Mucosa of stomach (tissue), 1 donor: ENCODE results near the gene GMEB2.

ENCODE experiments used
- H3K27me3 ChIP-seq: one replicate; pipeline ENCODE4 v1.7.0; 2013; ENCODE audit warnings: mild to moderate bottlenecking, low read length; ENCODE audit not compliant: control insufficient read depth, insufficient read depth
- H3K36me3 ChIP-seq: one replicate; pipeline ENCODE4 v1.7.0; 2013; ENCODE audit warnings: low read length; ENCODE audit not compliant: control insufficient read depth, insufficient read depth
- H3K4me1 ChIP-seq: one replicate; pipeline ENCODE4 v1.7.0; 2013; ENCODE audit warnings: mild to moderate bottlenecking, low read length; ENCODE audit not compliant: control insufficient read depth, insufficient read depth
- H3K4me3 ChIP-seq: one replicate; pipeline ENCODE4 v1.7.0; 2013; ENCODE audit warnings: low read length
- H3K9ac ChIP-seq: one replicate; pipeline ENCODE4 v1.7.0; 2013; ENCODE audit warnings: mild to moderate bottlenecking, low read length, moderate library complexity
- H3K9me3 ChIP-seq: one replicate; pipeline ENCODE4 v1.7.0; 2013; ENCODE audit warnings: mild to moderate bottlenecking, low read length, moderate library complexity; ENCODE audit not compliant: control insufficient read depth
- donor health status: Pancreatic carcinoma.

Gene GMEB2

DNA sequence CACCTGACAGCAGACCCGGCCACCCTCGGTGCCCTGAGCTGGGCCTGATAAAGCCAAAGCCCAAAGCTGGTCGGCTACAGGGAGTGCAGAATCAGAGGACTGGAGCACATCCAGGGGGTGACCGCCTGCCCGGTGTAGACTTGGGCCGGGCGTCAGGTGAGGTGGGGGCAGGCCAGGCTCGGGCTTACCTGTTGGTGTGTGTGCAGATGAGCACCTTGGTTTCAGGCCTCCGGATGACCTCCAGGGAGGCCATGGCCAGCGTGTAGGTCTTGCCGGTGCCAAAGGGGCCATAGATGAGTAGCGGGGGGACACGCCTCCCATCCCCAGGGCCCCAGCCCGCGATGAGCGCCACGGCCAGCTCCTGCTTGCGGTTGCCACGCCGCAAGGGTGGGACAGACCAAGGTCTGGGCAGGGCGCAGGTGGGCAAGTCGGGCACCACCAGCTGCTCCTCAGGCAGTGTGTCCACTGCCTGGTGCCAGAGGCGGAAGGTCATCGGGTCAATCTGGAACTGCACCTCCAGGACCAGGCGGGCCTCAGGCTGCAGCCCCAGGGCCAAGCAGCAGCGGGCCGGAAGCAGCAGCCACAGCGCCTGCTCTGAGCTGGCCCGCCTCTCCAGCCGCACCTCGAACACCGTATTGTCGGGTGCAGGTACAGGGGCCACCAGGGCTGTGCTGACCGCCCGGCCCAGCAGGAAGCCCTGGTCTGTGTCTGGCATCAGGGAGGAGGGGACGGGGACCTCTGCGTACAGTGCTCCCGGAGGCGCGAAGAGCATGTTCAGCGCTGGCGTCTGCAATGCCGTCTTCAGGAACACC is 58.5 kb downstream of the GMEB2 start:
- Histone ChIP-seq H3K9me3 (no peaks in the 10 kb centered on the region), H3K4me1 (peaks cover 4% of the 10 kb centered on the region), H3K4me3 (no peak overlapping the region), H3K36me3 (peaks cover 4% of the 10 kb centered on the region), H3K9ac (no peak overlapping the region), H3K27me3 (no peaks in the 10 kb centered on the region)

- peaks cover 9% of the 10 kb centered on the region for H3K36me3 ChIP-seq
- no peak overlapping the region for H3K4me3 ChIP-seq
- no peaks in the 10 kb centered on the region for H3K9me3 ChIP-seq
- H3K27me3 ChIP-seq, result no peaks in the 10 kb centered on the region
- no peak overlapping the region for H3K9ac ChIP-seq
- H3K4me1 ChIP-seq, result no peaks in the 10 kb centered on the region
These were observed 59.3 kb downstream of the GMEB2 start for GRCh38 chr20:63567386-63568169.

GRCh38 chr20:63567136-63567385 is 59.8 kb downstream of the GMEB2 start:
- H3K9me3 ChIP-seq, result no peaks in the 10 kb centered on the region
- no peaks in the 10 kb centered on the region for H3K4me1 ChIP-seq
- H3K27me3 ChIP-seq, result no peaks in the 10 kb centered on the region
- no peak overlapping the region for H3K9ac ChIP-seq
- peaks cover 13% of the 10 kb centered on the region for H3K36me3 ChIP-seq
- H3K4me3 ChIP-seq, result no peak overlapping the region

DNA sequence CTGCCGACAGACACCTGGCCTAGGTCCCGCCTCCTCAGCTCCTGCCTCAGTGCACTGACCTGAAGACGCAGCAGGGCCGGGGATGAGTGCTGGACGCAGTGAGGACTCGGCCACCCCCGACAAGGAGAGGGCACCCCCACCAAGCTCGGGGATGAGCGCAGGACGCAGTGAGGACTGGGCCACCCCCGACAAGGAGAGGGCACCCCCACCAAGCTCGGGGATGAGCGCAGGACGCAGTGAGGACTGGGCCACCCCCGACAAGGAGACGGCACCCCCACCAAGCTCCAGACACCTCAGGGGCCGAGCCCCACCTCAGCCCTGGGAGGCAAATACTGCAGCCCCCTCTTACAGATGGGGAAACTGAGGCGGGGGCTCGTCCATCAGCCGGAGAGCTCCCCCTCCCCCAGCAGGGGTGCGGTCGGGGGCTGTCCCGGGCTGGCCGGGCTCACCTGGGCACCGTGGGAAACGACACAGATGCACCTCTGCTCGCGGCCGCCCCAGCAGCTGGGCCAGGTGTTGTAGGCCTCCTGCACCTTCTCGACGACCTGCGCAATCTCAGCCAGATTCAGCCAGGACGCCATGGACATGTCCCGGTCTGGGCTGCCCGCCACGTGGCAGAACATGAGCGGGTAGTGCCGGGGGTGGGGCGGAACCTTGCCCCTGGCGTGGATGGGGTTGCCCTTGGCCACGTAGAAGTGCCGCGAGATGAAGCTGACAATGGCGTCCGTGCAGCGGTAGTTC is 60.3 kb downstream of the GMEB2 start:
- Histone ChIP-seq H3K36me3 (peaks cover 14% of the 10 kb centered on the region), H3K9ac (no peak overlapping the region), H3K27me3 (no peaks in the 10 kb centered on the region), H3K9me3 (no peaks in the 10 kb centered on the region), H3K4me1 (no peaks in the 10 kb centered on the region), H3K4me3 (no peak overlapping the region)

DNA sequence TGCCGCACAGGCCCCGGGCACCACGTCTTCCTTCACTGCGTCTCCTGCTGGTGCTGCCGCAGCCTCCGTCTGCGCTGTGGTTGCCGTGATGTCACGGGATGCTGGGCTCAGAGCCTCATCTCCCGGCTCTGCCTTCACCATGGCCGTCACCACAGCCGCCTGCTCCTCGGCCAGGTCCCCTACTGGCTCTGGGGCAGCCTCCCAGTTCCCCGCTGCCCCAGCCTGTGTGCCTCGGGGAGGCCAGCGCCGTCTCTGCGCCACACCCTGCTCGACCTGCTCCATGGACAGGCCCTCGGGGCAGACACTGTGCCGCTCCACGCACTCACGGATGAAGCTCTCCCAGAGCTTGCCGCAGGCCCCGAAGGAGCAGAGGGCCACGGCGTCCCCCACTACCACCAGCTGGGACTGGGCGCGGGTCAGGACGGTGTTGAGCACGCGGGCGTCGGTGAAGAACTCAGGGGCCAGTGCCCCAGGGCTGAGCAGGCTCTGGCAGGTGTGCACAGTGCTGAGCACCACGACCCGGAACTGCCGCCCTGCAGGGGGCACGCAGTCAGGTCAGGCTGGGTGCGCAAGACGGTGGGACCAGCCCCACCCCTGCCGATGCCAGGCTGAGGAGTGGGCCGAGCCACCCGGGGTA is 61.1 kb downstream of the GMEB2 start:
- Histone ChIP-seq H3K4me3 (no peak overlapping the region), H3K4me1 (no peaks in the 10 kb centered on the region), H3K9ac (no peak overlapping the region), H3K27me3 (no peaks in the 10 kb centered on the region), H3K9me3 (no peaks in the 10 kb centered on the region), H3K36me3 (peaks cover 15% of the 10 kb centered on the region)

- Histone ChIP-seq H3K36me3 (peaks cover 21% of the 10 kb centered on the region), H3K4me1 (no peaks in the 10 kb centered on the region), H3K9ac (no peak overlapping the region), H3K4me3 (no peak overlapping the region), H3K9me3 (no peaks in the 10 kb centered on the region), H3K27me3 (no peaks in the 10 kb centered on the region)
These were observed 61.7 kb downstream of the GMEB2 start for GRCh38 chr20:63565021-63565698.

- Histone ChIP-seq H3K9me3 (no peaks in the 10 kb centered on the region), H3K36me3 (peaks cover 21% of the 10 kb centered on the region), H3K9ac (no peak overlapping the region), H3K4me3 (no peak overlapping the region), H3K4me1 (no peaks in the 10 kb centered on the region), H3K27me3 (no peaks in the 10 kb centered on the region)
These were observed 62.7 kb downstream of the GMEB2 start for GRCh38 chr20:63564036-63564810.

GRCh38 chr20:63563225-63563935 is 63.5 kb downstream of the GMEB2 start:
- no peak overlapping the region for H3K9ac ChIP-seq
- no peaks in the 10 kb centered on the region for H3K9me3 ChIP-seq
- H3K36me3 ChIP-seq, result peaks cover 21% of the 10 kb centered on the region
- no peaks in the 10 kb centered on the region for H3K27me3 ChIP-seq
- no peaks in the 10 kb centered on the region for H3K4me1 ChIP-seq
- H3K4me3 ChIP-seq, result no peak overlapping the region

- peaks cover 21% of the 10 kb centered on the region for H3K36me3 ChIP-seq
- H3K9me3 ChIP-seq, result no peaks in the 10 kb centered on the region
These were observed 64.3 kb downstream of the GMEB2 start for GRCh38 chr20:63562461-63563224.

DNA sequence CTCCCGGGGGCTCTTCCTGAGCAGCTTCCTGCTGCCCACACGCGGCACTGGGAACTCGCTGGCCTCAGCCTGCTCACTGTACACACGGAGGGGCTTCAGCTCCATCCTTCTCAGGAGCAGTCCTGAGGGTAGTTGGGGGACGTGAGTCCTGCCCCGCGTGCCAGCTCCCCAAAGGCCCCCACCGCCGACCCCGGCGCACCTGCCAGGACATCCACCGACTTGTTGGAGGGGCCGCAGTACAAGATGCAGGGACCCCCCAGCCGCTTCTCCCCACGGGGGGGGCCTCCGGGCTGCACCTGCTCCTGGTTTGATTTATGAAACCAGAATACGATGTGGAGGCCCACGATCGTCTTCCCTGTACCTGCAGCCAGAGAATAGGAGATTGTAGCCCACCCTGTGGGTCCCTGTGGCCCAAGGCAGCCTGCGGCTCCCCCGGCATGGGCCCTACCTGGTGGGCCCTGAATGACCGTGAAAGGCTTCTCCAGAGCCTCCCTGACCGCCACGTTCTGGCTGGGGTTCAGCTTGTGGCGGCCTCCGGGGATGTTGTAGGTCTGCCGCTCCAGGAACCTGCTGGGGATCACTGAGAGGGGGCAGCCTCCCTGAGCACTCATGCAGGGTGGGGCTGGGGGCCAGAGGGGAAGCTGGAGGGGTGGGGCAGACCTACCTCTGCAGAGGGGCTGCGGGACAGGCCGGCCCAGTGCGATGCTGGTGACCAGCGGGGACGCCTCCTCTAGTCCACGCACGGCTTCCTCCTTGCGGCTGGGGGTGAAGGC is 65.1 kb downstream of the GMEB2 start:
- H3K9me3 ChIP-seq, result no peaks in the 10 kb centered on the region
- H3K4me1 ChIP-seq, result no peaks in the 10 kb centered on the region
- H3K36me3 ChIP-seq, result peaks cover 21% of the 10 kb centered on the region

More at GRCh38 chr20:63562461-63563224, 64.3 kb downstream of the GMEB2 start:
- no peaks in the 10 kb centered on the region for H3K4me1 ChIP-seq
- H3K4me3 ChIP-seq, result no peak overlapping the region
- H3K27me3 ChIP-seq, result no peaks in the 10 kb centered on the region
- no peak overlapping the region for H3K9ac ChIP-seq

More for the DNA sequence above, 65.1 kb downstream of the GMEB2 start:
- no peak overlapping the region for H3K9ac ChIP-seq
- no peak overlapping the region for H3K4me3 ChIP-seq
- no peaks in the 10 kb centered on the region for H3K27me3 ChIP-seq
